CD4-positive, alpha-beta T cell (primary cell): ENCODE results near the gene RAD1. TPM values are rescaled to one million over a fixed set of nuclear protein-coding genes. Genes with fewer than 3 reads are reported as not detected.

Experiments
- ATAC-seq: fragments of 200-7000 bp; cut with Tn5 transposase; one replicate; pipeline ENCODE4 v1.10.0; 2022; ENCODE audit warnings: mild to moderate bottlenecking; ENCODE audit not compliant: poor library complexity
- CTCF ChIA-PET: fragments of 350-600 bp; sonication (Branson Sonifier 250); formaldehyde crosslinking; loops from one replicate; lab custom pipeline; 2021; ENCODE audit warnings: antibody characterized with exemption, inconsistent platforms; lab: Charles Lee
- POLR2A ChIA-PET: fragments of 350-600 bp; sonication (Branson Sonifier 250); formaldehyde crosslinking; loops from one replicate; lab custom pipeline; 2021; ENCODE audit warnings: antibody characterized with exemption, inconsistent platforms; lab: Charles Lee
- DNase-seq, 14 experiments: peaks; one replicate each; pipeline ENCODE4 v3.0.0-alpha.2; 2013 to 2020; ENCODE audit warnings: mixed read lengths in 2 of 14
- H3K27ac ChIP-seq, 2 donors: one replicate each; pipeline versions ENCODE4 v1.5.1 to v1.7.0; 2013; ENCODE audit warnings: low read length in 2 of 2, low read depth in 1 of 2, mild to moderate bottlenecking in 1 of 2
- H3K27me3 ChIP-seq, 2 experiments: 1 replicate in 1 of 2; 2 replicates in 1 of 2; pipeline versions ENCODE4 v1.6.1 to v1.7.0; 2013; ENCODE audit warnings: low read length in 2 of 2, control low read depth in 1 of 2, mild to moderate bottlenecking in 1 of 2, moderate library complexity in 1 of 2; ENCODE audit not compliant: insufficient read depth in 2 of 2, control insufficient read depth in 1 of 2
- H3K36me3 ChIP-seq: one replicate; pipeline ENCODE4 v1.6.1; 2013; ENCODE audit warnings: low read length, control low read depth; ENCODE audit not compliant: insufficient read depth
- H3K4me1 ChIP-seq: one replicate; pipeline ENCODE4 v1.6.1; 2013; ENCODE audit warnings: low read length, control low read depth; ENCODE audit not compliant: insufficient read depth
- H3K4me3 ChIP-seq: one replicate; pipeline ENCODE4 v1.5.1; 2013; ENCODE audit warnings: mild to moderate bottlenecking, low read length, moderate library complexity
- H3K9me3 ChIP-seq, 2 experiments: 1 replicate in 1 of 2; 2 replicates in 1 of 2; pipeline versions ENCODE4 v1.6.1 to v1.7.0; 2013; ENCODE audit warnings: low read length in 2 of 2, mild to moderate bottlenecking in 2 of 2, control low read depth in 1 of 2, moderate library complexity in 1 of 2; ENCODE audit not compliant: control insufficient read depth in 1 of 2, insufficient read depth in 1 of 2
- H3K27ac Mint-ChIP-seq: one replicate; pipeline ENCODE4 v1.8.0; 2020; ENCODE audit warnings: mixed read lengths
- H3K27me3 Mint-ChIP-seq: one replicate; pipeline ENCODE4 v1.8.0; 2021; ENCODE audit warnings: mixed read lengths
- H3K36me3 Mint-ChIP-seq: one replicate; pipeline ENCODE4 v1.8.0; 2021; ENCODE audit warnings: low read depth, mixed read lengths
- H3K4me1 Mint-ChIP-seq: one replicate; pipeline ENCODE4 v1.8.0; 2021; ENCODE audit warnings: low read depth, mixed read lengths
- H3K4me3 Mint-ChIP-seq: one replicate; pipeline ENCODE4 v1.8.0; 2020; ENCODE audit warnings: mild to moderate bottlenecking, mixed read lengths
- H3K9me3 Mint-ChIP-seq: one replicate; pipeline ENCODE4 v1.8.0; 2020; ENCODE audit warnings: mixed read lengths
- intact Hi-C, 2 experiments: fragments of 100-400 bp; cut with DNase I in 1 of 2; cut with micrococcal nuclease in 1 of 2; formaldehyde crosslinking; loops; one replicate each; pipeline versions ENCODE4 v1.15.1 to v1.9.0; 2023 to 2025; cut with DNase I, micrococcal nuclease
- total RNA-seq, 174 experiments: library from RNA in 2 of 174; stranded (reverse) in 2 of 174; gene quantifications; one replicate each; pipeline ENCODE4 v1.2.3 and lab custom pipeline; 2021 to 2026
- TF ChIP-seq, protein P1 (sequence below): fragments of 200-600 bp; IDR thresholded peaks from one replicate; pipeline ENCODE4 v1.8.0; 2022; ENCODE audit warnings: antibody characterized with exemption, mild to moderate bottlenecking

RAD1 gene
- total RNA-seq, 2 experiments from 2014 or later = 26.7 to 29.2 TPM

GRCh38 chr5:34899066-34899465 is 16.2 kb downstream of the RAD1 start:
- ATAC-seq = no peak
- Mint-ChIP-seq H3K4me1 (no peaks in the 10 kb centered on the region), H3K9me3 (no peaks in the 10 kb centered on the region), H3K4me3 (no peak overlapping the region), H3K27me3 (no peaks in the 10 kb centered on the region), H3K36me3 (peaks cover 7% of the 10 kb centered on the region), H3K27ac (no peak overlapping the region)
- Histone ChIP-seq H3K27ac (no peak overlapping the region), H3K27me3 (no peaks in the 10 kb centered on the region), H3K4me1 (no peaks in the 10 kb centered on the region), H3K36me3 (no peaks in the 10 kb centered on the region), H3K9me3 (no peaks in the 10 kb centered on the region), H3K4me3 (no peak overlapping the region)
- ChIA-PET CTCF (interaction anchor here (0.8 to 2.4 kb wide), 6 partner anchors 13 to 413 kb away, joined by 3 to 12 read pairs (median 4); no protein-coding TSS in a partner anchor), POLR2A (no interaction called here)
- intact Hi-C loops = loop anchor here in 1 of 2 experiments (5.0 kb wide), 1 partner anchor 427 kb away; no protein-coding TSS in a partner anchor
- TF ChIP-seq, protein P1, sequence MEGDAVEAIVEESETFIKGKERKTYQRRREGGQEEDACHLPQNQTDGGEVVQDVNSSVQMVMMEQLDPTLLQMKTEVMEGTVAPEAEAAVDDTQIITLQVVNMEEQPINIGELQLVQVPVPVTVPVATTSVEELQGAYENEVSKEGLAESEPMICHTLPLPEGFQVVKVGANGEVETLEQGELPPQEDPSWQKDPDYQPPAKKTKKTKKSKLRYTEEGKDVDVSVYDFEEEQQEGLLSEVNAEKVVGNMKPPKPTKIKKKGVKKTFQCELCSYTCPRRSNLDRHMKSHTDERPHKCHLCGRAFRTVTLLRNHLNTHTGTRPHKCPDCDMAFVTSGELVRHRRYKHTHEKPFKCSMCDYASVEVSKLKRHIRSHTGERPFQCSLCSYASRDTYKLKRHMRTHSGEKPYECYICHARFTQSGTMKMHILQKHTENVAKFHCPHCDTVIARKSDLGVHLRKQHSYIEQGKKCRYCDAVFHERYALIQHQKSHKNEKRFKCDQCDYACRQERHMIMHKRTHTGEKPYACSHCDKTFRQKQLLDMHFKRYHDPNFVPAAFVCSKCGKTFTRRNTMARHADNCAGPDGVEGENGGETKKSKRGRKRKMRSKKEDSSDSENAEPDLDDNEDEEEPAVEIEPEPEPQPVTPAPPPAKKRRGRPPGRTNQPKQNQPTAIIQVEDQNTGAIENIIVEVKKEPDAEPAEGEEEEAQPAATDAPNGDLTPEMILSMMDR = no peak
- no peak for DNase-seq

GRCh38 chr5:34898258-34898895 is 16.9 kb downstream of the RAD1 start:
- ATAC-seq (peak; percentile 73), DNase-seq (peak; percentile 38 to 78 (median 53))
- Mint-ChIP-seq H3K27me3 (no peaks in the 10 kb centered on the region), H3K27ac (no peak overlapping the region), H3K4me3 (no peak overlapping the region), H3K4me1 (no peaks in the 10 kb centered on the region), H3K9me3 (no peaks in the 10 kb centered on the region), H3K36me3 (peaks cover 4% of the 10 kb centered on the region)
- intact Hi-C loops = loop anchor here (1.0 to 5.0 kb wide), 4 partner anchors 375 to 426 kb away; no protein-coding TSS in a partner anchor
- POLR2A ChIA-PET = interaction anchor here (1.2 kb wide), 1 partner anchor 17 kb away, joined by 3 read pairs; the partner anchor contains the start of genes BRIX1 and RAD1
- Histone ChIP-seq H3K36me3 (no peaks in the 10 kb centered on the region), H3K27ac (no peak overlapping the region), H3K9me3 (no peaks in the 10 kb centered on the region), H3K4me3 (no peak overlapping the region), H3K4me1 (no peaks in the 10 kb centered on the region), H3K27me3 (no peaks in the 10 kb centered on the region)
- TF ChIP-seq, protein P1 = peak; percentile 84
- CTCF ChIA-PET = interaction anchor here (0.7 to 2.4 kb wide), 9 partner anchors 14 to 412 kb away, joined by 3 to 12 read pairs (median 3); partner anchors contain the start of gene RAD1

GRCh38 chr5:34897646-34898045 is 17.7 kb downstream of the RAD1 start:
- Mint-ChIP-seq H3K27ac (no peak overlapping the region), H3K4me1 (no peaks in the 10 kb centered on the region), H3K4me3 (no peak overlapping the region), H3K36me3 (no peaks in the 10 kb centered on the region), H3K27me3 (no peaks in the 10 kb centered on the region), H3K9me3 (no peaks in the 10 kb centered on the region)
- H3K36me3 ChIP-seq = no peaks in the 10 kb centered on the region
- no peak overlapping the region for H3K4me3 ChIP-seq
- DNase-seq (no peak), ATAC-seq (no peak)
- intact Hi-C loops = loop anchor here (1.0 to 5.0 kb wide), 4 partner anchors 374 to 425 kb away; no protein-coding TSS in a partner anchor
- H3K27me3 ChIP-seq = no peaks in the 10 kb centered on the region
- POLR2A ChIA-PET = interaction anchor here (1.2 kb wide), 1 partner anchor 18 kb away, joined by 3 read pairs; the partner anchor contains the start of genes BRIX1 and RAD1
- H3K4me1 ChIP-seq = no peaks in the 10 kb centered on the region
- CTCF ChIA-PET = interaction anchor here (0.7 to 2.4 kb wide), 7 partner anchors 17 to 411 kb away, joined by 3 to 12 read pairs (median 3); partner anchors contain the start of gene RAD1
- TF ChIP-seq, protein P1 = no peak
- H3K27ac ChIP-seq = no peak overlapping the region
- H3K9me3 ChIP-seq = no peaks in the 10 kb centered on the region
